HepG2 (cell line): Measurements from ENCODE around the gene LRPPRC. TPM values are rescaled to one million over a fixed set of nuclear protein-coding genes. Genes with fewer than 3 reads are reported as not detected.

ENCODE experiments used
- ARHGAP35 ChIP-seq: sonication (generic); formaldehyde crosslinking; IDR thresholded peaks from 2 replicates; pipeline ENCODE4 v1.9.0; 2022; ENCODE audit warnings: mild to moderate bottlenecking, inconsistent platforms, moderate library complexity, missing genetic modification reagents, borderline replicate concordance
- BCL6 ChIP-seq: IDR thresholded peaks from 2 replicates; pipeline ENCODE4 v1.6.1; 2016; ENCODE audit warnings: missing genetic modification reagents, missing compliant biosample characterization
- GLI4 ChIP-seq: sonication (generic); formaldehyde crosslinking; IDR thresholded peaks from 2 replicates; pipeline ENCODE4 v1.5.1; 2020; ENCODE audit warnings: missing genetic modification reagents, mild to moderate bottlenecking, moderate library complexity, borderline replicate concordance
- GTF3A ChIP-seq: sonication (generic); formaldehyde crosslinking; conservative IDR thresholded peaks from 2 replicates; pipeline ENCODE4 v1.4.0; 2020; ENCODE audit warnings: mild to moderate bottlenecking, missing genetic modification reagents
- HOXA3 ChIP-seq: sonication (generic); formaldehyde crosslinking; IDR thresholded peaks from 2 replicates; pipeline ENCODE4 v1.5.0; 2020; ENCODE audit warnings: missing genetic modification reagents
- KDM1A ChIP-seq: IDR thresholded peaks from 2 replicates; pipeline ENCODE4 v1.6.1; 2016; ENCODE audit warnings: missing compliant biosample characterization
- NKX3-1 ChIP-seq: sonication (generic); formaldehyde crosslinking; IDR thresholded peaks from 2 replicates; pipeline ENCODE4 v1.5.0; 2020; ENCODE audit warnings: missing genetic modification reagents
- PHB2 ChIP-seq: fragments of 450-650 bp; IDR thresholded peaks from 2 replicates; pipeline ENCODE4 v1.6.1; 2018; ENCODE audit not compliant: partially characterized antibody
- PHF20 ChIP-seq: sonication (generic); formaldehyde crosslinking; IDR thresholded peaks from 2 replicates; pipeline ENCODE4 v1.5.0; 2020; ENCODE audit warnings: mild to moderate bottlenecking, missing genetic modification reagents
- PHF8 ChIP-seq: sonication (generic); formaldehyde crosslinking; IDR thresholded peaks from 2 replicates; pipeline ENCODE4 v1.5.0; 2020; ENCODE audit warnings: missing genetic modification reagents
- ZMYM2 ChIP-seq: sonication (generic); formaldehyde crosslinking; IDR thresholded peaks from 2 replicates; pipeline ENCODE4 v1.8.0; 2022; ENCODE audit warnings: mild to moderate bottlenecking, missing genetic modification reagents
- ZNF24 ChIP-seq: fragments of 450-650 bp; IDR thresholded peaks from 2 replicates; pipeline ENCODE4 v1.6.1; 2017; ENCODE audit warnings: antibody characterized with exemption, mild to moderate bottlenecking
- ZNF513 ChIP-seq: sonication (generic); formaldehyde crosslinking; conservative IDR thresholded peaks from 2 replicates; pipeline ENCODE4 v1.5.0; 2020; ENCODE audit warnings: missing genetic modification reagents
- ZNF891 ChIP-seq: sonication (generic); formaldehyde crosslinking; IDR thresholded peaks from 2 replicates; pipeline ENCODE4 v1.5.0; 2020; ENCODE audit warnings: mild to moderate bottlenecking, missing genetic modification reagents
- polyA plus RNA-seq, 8 experiments: library from polyadenylated mRNA; depleted of rRNA in 3 of 8; stranded (reverse) in 7 of 8; unstranded in 1 of 8; fragments of >200 nt; fragmentation: Illumina TruSeq in 4 of 8; extraction: Trizol in 4 of 8; gene quantifications; 2 replicates each; pipeline versions ENCODE4 v1.2.1 to v1.2.3, GENCODE V29; 2011 to 2016; ENCODE audit warnings: low read depth in 4 of 8, missing spikeins in 1 of 8, mixed read lengths in 1 of 8; ENCODE audit not compliant: insufficient read depth in 1 of 8
- total RNA-seq, 5 experiments: library from RNA; depleted of rRNA; stranded (reverse); fragments of >200 nt; fragmentation: Illumina TruSeq; extraction: Trizol; gene quantifications; 2 replicates each; pipeline ENCODE4 v1.2.3, GENCODE V29; 2016; ENCODE audit warnings: low read depth in 1 of 5
- TF ChIP-seq, protein P1 (sequence below): sonication (generic); formaldehyde crosslinking; IDR thresholded peaks from 2 replicates; pipeline ENCODE4 v1.4.0; 2020; ENCODE audit warnings: missing genetic modification reagents
- TF ChIP-seq, protein P2 (sequence below): sonication (generic); formaldehyde crosslinking; IDR thresholded peaks from 2 replicates; pipeline ENCODE4 v1.8.0; 2022; ENCODE audit warnings: missing genetic modification reagents, low read depth, mild to moderate bottlenecking, borderline replicate concordance
- TF ChIP-seq, protein P3 (sequence below), 2 experiments: sonication (generic) in 1 of 2; formaldehyde crosslinking in 1 of 2; IDR thresholded peaks; 2 replicates each; pipeline versions ENCODE4 v1.4.0 to v1.6.1; 2016 to 2020; ENCODE audit warnings: borderline replicate concordance in 1 of 2, low read depth in 1 of 2, mild to moderate bottlenecking in 1 of 2, missing genetic modification reagents in 1 of 2

Gene LRPPRC
- total and polyA plus RNA-seq, 2 of the 13 experiments (the other 11 are each of a cell fraction or from before 2014, with no cell fraction given), result 117 to 167 TPM

DNA sequence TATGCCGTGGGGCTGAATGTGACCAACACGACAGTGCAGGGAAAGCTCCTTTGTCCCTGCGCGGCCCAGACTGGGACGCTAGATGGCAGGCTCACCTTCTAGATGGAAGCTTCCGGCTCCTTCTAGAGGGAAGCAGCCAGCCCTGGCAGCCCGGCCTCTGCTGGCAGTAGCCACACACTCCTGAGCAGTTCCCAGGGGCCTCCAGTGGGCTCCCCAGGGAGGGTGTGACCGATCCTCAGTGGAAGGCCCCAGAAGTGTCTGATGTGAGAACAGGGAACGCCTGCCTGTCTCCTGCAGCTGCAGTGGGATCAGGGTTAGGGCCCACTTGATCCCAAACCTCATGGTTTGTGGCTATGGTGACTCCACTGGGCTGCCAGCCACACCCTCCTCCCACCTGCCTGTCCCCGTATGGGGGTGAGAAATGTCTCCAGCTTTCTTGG, 48.5 kb upstream of the LRPPRC start (continued):
- TF ChIP-seq BCL6 (CRISPR knock-in tag) (peak; percentile 43; the same call in 1 of the 2 replicates), ZNF24 (no peak), ZNF513 (CRISPR knock-in tag) (no peak), PHB2 (no peak), PHF20 (CRISPR knock-in tag) (no peak), PHF8 (0 out of 2 replicates have a peak, but pooled peaks have one; percentile 23), ZMYM2 (CRISPR knock-in tag) (no peak), ZNF891 (CRISPR knock-in tag) (no peak), GLI4 (CRISPR knock-in tag) (0 out of 2 replicates have a peak, but pooled peaks have one; percentile 33), GTF3A (CRISPR knock-in tag) (no peak), KDM1A (CRISPR knock-in tag) (no peak), ARHGAP35 (CRISPR knock-in tag) (0 out of 2 replicates have a peak, but pooled peaks have one; percentile 39), HOXA3 (peak; percentile 57; the same call in 1 of the 2 replicates), NKX3-1 (CRISPR knock-in tag) (no peak)
- TF ChIP-seq, protein P1, sequence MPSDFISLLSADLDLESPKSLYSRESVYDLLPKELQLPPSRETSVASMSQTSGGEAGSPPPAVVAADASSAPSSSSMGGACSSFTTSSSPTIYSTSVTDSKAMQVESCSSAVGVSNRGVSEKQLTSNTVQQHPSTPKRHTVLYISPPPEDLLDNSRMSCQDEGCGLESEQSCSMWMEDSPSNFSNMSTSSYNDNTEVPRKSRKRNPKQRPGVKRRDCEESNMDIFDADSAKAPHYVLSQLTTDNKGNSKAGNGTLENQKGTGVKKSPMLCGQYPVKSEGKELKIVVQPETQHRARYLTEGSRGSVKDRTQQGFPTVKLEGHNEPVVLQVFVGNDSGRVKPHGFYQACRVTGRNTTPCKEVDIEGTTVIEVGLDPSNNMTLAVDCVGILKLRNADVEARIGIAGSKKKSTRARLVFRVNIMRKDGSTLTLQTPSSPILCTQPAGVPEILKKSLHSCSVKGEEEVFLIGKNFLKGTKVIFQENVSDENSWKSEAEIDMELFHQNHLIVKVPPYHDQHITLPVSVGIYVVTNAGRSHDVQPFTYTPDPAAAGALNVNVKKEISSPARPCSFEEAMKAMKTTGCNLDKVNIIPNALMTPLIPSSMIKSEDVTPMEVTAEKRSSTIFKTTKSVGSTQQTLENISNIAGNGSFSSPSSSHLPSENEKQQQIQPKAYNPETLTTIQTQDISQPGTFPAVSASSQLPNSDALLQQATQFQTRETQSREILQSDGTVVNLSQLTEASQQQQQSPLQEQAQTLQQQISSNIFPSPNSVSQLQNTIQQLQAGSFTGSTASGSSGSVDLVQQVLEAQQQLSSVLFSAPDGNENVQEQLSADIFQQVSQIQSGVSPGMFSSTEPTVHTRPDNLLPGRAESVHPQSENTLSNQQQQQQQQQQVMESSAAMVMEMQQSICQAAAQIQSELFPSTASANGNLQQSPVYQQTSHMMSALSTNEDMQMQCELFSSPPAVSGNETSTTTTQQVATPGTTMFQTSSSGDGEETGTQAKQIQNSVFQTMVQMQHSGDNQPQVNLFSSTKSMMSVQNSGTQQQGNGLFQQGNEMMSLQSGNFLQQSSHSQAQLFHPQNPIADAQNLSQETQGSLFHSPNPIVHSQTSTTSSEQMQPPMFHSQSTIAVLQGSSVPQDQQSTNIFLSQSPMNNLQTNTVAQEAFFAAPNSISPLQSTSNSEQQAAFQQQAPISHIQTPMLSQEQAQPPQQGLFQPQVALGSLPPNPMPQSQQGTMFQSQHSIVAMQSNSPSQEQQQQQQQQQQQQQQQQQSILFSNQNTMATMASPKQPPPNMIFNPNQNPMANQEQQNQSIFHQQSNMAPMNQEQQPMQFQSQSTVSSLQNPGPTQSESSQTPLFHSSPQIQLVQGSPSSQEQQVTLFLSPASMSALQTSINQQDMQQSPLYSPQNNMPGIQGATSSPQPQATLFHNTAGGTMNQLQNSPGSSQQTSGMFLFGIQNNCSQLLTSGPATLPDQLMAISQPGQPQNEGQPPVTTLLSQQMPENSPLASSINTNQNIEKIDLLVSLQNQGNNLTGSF (CRISPR knock-in tag), result no peak
- TF ChIP-seq, protein P2, sequence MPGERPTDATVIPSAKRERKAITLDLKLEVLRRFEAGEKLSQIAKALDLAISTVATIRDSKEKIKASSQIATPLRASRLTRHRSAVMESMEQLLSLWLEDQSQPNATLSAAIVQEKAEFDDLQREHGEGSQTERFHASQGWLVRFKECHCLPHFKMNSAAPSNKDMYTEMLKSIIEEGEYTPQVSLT (CRISPR knock-in tag), result no peak
- TF ChIP-seq, protein P3, sequence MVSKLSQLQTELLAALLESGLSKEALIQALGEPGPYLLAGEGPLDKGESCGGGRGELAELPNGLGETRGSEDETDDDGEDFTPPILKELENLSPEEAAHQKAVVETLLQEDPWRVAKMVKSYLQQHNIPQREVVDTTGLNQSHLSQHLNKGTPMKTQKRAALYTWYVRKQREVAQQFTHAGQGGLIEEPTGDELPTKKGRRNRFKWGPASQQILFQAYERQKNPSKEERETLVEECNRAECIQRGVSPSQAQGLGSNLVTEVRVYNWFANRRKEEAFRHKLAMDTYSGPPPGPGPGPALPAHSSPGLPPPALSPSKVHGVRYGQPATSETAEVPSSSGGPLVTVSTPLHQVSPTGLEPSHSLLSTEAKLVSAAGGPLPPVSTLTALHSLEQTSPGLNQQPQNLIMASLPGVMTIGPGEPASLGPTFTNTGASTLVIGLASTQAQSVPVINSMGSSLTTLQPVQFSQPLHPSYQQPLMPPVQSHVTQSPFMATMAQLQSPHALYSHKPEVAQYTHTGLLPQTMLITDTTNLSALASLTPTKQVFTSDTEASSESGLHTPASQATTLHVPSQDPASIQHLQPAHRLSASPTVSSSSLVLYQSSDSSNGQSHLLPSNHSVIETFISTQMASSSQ (IDR thresholded peaks at IDR 0.05; ENCODE audit: low read depth), result no peak
- TF ChIP-seq, protein P3 (CRISPR knock-in tag; IDR thresholded peaks at IDR 0.05; ENCODE audit: borderline replicate concordance), result no peak
